22Rv1 (cell line): Measurements from ENCODE around the gene TRAM2.

Source experiments
- H3K27ac ChIP-seq: fragments of 450-650 bp; 2 replicates; pipeline ENCODE4 v1.5.1; 2017
- CTCF ChIP-seq: fragments of 450-650 bp; IDR thresholded peaks from 2 replicates; pipeline ENCODE4 v1.5.1; 2017; ENCODE audit warnings: mild to moderate bottlenecking
- ZFX ChIP-seq: fragments of 450-650 bp; IDR thresholded peaks from 2 replicates; pipeline ENCODE4 v1.6.1; 2017; ENCODE audit warnings: antibody characterized with exemption, borderline replicate concordance

The TRAM2 gene

GRCh38 chr6:52510213-52510562 lies 66.7 kb downstream of the TRAM2 start:
- H3K27ac ChIP-seq: no peak overlapping the region
- TF ChIP-seq ZFX: no peak
- no peak for TF ChIP-seq CTCF

GRCh38 chr6:52509281-52510212 lies 67.3 kb downstream of the TRAM2 start:
- no peak for TF ChIP-seq CTCF
- no peak for TF ChIP-seq ZFX
- no peak overlapping the region for H3K27ac ChIP-seq

GRCh38 chr6:52508261-52508739 lies 68.6 kb downstream of the TRAM2 start:
- no peak overlapping the region for H3K27ac ChIP-seq
- TF ChIP-seq ZFX (no peak), CTCF (no peak)

GRCh38 chr6:52507557-52508260 lies 69.2 kb downstream of the TRAM2 start:
- TF ChIP-seq ZFX: no peak
- TF ChIP-seq CTCF: no peak
- H3K27ac ChIP-seq: no peak overlapping the region

GRCh38 chr6:52506476-52506875 lies 70.4 kb downstream of the TRAM2 start:
- TF ChIP-seq ZFX: no peak
- TF ChIP-seq CTCF: no peak
- H3K27ac ChIP-seq: no peak overlapping the region

- TF ChIP-seq CTCF: no peak
- no peak for TF ChIP-seq ZFX
- no peak overlapping the region for H3K27ac ChIP-seq
These were observed 71.0 kb downstream of the TRAM2 start for GRCh38 chr6:52505726-52506409.
